ENCODE results near the gene PALM.

- TF ChIP-seq CTCF (IDR thresholded peaks at IDR 0.05) (no peak), EP300 (IDR thresholded peaks at IDR 0.05) (no peak), POLR2A (IDR thresholded peaks at IDR 0.05) (no peak), POLR2AphosphoS5 (IDR thresholded peaks at IDR 0.05) (no peak)
Measured at GRCh38 chr19:789701-790060, 80.9 kb downstream of the PALM start.

Data from suprapubic skin (tissue), 4 donors.